ENCODE results near the gene ZNRF2.

Gene ZNRF2

DNA sequence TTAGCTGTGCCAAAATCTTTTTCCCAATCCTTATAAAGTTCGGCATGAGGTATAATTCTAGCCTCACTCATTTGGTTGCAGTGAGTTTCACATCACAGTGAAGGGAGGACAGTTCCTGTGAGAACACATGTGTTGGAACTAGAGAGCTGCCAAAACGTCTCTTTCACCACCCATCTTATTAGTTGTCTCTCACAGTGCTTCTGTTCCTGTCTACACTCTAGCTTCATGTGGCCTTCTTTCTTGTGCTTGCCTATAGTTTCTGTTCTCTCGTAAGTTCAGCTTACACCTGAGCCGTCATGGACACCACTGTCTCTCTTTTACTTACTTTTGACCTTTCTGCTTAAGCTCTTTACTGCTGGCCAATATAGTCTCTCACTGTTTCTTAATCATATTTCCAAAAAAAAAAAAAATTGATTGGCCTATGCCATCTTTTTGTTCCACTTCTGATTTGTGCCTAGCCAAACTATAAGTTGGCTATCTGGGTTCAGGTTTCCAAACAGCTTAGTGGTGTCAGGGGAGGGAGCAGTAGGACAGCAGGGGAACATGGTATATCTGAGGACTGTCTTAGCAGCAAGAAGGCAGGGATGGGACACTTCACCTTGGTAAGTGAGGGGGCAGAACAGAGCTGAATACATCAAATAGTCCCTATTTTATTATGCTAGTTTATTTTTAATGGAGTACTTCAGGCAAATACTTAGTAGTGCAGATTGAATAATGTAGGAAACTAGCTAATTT, 38.0 kb downstream of the ZNRF2 start:
- DNase-seq: peak; percentile 46 to 52

DNA sequence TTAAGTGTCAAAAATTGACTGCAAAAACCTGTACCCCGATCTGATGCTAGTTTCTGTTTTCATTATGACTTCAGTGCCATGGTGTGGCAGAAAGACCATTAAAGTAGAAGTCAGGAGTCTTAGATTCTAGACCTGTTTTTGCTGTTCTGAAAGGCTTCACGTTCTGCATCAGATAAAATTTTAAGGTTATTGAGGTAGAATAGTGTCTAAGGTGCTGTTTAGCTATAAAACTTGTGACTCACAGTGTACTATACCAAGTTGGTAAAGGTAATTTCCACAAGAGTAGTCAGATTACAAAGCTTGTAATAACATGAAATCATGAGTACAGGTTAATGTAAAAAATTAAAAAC, 38.6 kb downstream of the ZNRF2 start:
- DNase-seq: no peak

DNA sequence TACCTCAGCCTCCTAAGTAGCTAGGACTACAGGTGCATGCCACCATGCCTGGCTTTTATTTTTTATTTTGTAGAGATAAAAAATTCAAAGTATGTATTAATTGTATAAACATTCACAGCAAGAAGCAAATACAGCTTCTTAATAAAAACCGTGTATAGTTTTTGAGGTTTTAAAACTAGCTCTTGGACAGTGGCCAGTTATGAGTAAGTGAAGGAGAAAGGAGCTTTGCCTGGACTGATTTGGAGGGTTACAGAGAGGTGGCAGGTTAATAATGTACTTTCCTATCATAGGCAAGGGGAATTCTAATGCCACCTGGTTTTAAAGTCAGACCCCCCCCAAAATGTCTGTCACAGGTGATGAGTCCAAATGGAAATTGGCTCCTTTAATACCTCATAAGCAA, 43.4 kb downstream of the ZNRF2 start:
- no peak for DNase-seq

DNA sequence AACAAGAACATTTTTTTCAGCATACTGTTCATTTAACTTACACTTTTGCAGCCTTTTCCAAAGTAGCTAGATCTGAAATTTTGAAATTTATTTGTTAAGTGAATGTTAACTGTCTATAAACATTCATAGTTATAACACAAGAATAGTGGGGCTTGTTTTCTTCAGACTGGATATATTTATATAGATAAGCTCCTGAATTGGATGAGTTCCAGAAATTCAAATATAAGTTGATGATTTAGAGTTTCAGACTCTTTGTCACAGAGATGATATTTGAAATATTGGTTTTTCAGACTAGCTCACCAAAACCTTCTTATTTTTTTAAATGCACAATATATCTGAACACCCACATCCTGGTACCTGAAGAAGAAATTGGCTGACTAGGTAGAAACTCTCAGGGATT, 44.0 kb downstream of the ZNRF2 start:
- DNase-seq: no peak

DNA sequence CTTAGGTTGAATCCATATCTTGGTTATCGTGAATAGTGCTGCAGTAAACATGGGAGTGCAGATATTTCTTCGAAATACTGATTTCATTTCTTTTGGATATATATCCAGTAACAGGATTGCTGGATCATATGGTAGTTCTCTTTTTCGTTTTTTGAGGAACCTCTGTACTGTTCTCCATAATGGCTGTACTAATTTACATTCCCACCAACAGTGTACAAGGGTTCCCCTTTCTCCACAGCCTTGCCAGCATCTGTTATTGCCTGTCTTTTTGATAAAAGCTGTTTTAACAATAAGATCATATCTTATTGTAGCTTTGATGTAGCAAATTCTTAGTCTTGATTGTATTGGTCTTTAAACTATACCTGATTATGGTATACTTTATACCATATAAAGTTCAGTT, 45.3 kb downstream of the ZNRF2 start:
- DNase-seq: peak; percentile 48 to 65

DNA sequence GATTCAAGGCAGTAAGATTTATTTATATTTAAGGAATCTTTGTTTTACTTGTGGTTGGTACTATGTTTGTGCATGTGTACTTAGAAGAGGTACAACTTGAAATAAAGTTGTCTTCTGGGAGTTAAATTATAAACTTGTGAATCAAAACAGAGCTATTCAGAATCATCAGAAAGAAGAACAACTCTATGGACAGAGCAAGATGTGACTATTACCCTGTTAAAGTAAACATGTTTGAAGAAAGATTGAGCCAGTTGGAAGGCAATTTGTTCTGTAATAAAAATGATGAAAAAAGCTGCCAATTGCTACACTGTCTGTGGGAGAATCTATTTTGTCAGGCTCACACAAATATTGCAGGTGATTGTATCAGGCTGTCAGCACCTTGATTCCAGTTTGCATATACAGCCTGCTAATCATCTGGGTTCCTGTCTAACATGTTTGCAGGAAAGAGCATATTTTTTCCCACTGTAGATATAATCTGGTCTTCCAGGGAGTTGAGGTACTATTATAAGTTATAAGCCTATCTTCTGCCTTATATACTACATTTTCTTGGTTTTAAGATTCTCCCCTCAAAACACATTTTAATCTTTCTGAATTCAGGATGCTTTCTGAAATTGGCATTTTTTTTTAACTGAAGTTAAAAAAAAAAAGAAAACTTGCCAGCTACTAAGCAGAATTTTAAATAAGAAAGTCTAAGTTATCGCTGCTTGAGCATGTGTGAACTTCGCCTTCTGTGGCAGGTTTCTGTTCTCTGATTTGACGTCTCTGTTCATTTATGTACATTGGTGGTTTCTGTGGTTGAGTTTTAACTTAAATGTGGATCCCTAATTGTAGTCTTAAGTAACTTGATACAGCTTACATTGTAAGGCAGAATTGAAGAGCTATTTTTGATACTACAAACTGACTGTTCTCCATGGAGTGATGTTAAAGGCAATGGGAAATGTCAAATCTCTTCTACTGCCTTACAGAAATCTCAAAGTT, 46.0 kb downstream of the ZNRF2 start:
- no peak for DNase-seq

DNA sequence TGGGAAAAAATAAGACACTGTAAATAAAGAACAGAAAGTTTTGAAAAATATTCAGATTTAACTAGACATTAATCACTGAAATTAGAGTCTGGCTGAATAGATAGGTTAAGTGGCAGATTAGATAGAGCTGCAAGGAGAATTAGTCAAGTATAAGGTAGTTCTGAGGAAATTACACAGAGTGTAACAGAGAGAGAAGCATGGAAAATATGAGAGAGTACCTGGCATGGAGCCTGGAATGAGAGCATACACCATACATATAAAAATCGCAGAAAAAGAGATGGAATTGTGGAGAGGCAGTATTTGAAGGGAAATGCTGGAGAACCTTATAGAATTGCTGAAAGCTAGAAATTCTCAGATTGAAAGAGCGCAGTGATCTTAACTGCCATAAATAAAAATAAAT, 46.9 kb downstream of the ZNRF2 start:
- DNase-seq: no peak

DNA sequence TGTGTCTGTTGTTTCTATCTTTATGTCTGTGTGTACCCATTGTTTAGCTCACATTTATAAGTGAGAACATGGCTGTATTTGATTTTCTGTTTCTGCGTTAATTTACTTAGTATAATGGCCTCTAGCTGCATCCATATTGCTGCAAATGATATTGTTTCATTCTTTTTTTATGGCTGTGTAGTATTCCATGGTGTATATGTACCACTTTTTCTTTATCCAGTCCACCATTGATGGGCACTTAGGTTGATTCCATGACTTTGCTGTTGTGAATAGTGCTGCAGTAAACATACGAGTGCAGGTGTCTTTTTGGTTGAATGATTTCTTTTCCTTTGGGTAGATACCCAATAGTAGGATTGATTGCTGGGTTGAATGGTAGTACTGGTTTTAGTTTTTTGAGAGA, 48.2 kb downstream of the ZNRF2 start:
- DNase-seq: no peak

DNA sequence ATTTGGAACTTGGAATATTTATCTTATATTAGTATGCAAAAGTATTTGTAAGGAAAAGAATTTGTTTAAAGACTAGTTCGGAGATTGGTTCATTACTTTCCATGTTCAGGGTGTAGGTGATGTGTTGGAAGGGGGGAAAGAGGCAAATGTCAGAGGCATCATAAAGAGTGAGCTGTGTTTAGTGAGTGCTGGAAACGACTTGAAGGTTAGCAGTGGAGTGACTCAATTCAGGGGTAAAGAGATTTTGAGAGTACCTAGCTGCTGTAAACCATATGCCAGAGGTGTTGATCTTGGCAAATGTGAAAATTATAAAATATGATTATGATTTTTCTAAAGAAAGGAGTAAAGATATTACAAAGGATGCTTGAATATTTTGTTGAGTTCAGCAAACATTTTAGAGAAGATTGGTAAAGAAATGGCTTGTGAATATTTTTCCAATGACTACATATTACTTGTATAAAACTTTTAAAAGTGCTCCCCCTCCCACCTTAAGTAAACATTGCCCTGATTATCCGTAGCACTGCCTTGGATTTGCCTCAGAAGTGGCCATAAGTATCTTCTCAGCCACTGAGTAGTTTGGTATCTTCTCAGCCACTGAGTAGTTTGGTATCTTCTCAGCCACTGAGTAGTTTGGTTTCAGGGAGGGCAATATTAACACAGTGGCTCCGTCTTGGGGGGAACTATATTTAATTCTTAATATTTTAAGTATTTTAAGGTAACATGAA, 51.5 kb downstream of the ZNRF2 start:
- DNase-seq: no peak

DNA sequence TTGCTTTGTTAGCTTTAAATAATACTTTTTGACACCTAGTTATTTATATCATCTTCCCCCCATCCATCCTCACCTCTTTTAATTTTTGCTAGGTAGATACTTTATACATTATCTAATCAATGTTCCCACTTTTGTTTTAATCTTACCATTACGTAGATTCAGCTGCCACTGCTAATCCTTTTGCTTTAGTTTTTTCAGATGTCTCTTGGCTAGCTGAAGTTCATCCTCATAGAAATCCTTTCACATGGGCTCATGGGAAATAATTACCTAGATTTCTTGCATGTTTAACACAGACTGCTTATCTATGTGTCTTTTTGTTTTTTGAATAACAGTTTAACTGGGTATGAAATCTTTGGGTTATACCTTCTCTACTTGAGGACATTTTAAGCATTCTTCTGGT, 60.1 kb downstream of the ZNRF2 start:
- DNase-seq: no peak

DNA sequence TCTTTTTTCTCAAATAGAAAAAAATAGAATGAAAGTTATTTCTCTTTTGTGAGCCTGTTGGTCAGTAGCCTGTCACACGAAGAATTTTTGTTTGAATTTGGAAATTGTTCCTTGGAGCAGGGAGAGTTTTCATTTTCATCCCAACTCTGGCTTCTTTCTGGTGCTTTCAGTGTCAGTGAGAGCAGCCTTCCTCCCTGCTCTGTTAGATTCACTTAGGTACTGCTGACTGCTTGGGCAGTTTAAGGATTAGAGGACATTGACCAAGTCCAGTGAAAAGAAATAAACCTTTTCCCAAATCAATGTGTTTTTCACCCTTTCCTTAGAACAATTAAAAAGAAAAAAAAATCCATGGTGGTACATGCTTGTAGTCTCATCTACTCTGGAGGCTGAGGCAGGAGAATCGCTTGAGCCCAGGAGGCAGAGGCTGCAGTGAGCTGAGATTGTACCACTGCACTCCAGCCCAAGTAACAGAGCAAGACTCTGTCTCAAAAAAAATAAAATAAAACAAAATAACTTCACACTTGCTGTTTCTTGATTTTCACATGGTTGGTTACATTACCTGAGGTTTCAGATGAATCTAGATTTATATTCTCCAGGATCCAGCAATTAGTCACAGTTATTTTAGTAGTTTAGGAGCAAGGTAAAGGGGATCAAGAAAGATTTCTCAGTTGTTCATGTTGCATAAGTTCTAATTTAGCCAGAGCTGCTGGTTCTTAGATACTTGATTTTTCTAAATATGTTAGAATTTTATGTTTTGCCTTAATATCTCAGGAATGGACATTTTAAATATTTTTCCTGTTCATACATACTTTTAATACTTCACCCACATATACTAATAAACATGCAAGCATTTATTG, 63.1 kb downstream of the ZNRF2 start:
- no peak for DNase-seq

DNA sequence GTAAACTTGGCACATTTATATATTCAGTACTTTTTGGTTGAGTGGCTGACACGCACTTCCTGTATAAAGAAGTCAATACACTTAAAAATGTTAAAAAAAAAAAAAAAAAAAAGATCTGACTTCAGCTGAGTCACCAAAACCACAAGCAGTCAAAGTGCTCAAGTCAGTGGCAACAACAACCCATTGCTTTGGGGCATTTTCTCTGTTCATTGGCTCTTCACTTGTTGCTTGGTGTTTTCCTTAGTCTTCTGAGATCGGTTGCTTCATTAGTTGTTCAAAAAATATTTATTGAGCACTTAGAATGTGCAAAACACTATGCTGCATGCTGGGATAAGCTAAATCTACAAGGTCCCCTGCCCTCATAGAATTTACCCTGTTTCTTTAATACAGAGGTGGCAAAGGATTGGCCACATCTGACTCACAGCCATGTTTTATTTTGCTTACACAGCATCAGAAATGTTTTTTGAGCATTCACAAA, 63.7 kb downstream of the ZNRF2 start:
- DNase-seq: peak; percentile 77 to 83

DNA sequence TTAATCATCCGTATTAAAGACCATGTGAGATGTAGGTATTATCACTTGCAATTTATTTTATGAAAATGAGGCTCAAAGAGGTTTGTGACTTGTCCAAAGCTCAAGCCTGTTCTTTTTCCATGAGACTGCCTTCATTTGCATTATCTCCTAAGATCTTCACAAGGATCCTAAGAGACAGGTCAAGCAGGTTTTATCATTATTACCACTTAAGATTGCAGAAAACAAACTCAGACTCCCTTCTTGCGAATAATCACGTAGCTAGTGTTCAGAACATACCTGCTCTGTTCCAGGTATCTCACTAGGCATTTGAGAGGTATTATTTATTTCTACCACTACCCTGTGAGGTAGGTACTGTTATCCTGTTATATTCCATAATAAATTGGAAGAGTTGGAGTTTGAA, 64.8 kb downstream of the ZNRF2 start:
- no peak for DNase-seq

DNA sequence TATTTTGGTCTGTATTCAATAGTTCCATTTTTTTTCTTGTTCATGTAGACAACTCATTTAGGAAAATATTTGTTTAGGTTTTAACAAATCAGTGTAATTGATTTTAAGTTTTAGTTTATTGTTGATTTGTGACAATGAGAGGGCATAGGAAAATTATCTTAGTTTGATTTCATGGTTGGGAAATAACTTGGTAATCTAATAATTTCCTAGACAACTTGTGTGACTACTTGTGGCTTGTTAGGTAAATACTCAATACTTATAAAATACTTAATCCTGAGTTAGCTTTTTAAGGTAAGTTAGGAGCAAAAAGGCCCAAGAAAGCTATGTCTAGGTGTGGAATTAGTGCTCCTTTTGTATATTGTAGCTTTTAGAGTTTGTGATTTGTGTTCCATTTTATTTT, 65.4 kb downstream of the ZNRF2 start:
- no peak for DNase-seq

DNA sequence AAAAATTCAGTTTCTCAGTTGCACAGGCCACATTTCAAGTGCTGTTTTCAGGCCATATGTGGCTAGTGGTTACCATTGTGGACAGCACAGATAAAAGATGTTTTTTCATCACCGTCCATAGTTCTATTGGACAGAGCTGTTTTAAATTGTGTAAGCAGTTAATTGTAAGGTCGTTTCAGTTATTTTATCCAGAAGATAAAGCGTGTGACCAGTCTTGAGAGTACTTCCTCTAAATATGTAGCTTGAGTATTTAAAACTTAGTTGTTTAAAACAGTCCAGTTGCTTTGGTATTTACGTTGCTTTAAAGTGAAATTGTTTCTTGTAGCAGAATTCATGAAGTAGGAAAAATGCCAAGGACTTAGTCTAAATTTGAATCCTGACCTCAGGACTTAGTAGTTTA, 66.9 kb downstream of the ZNRF2 start:
- DNase-seq: peak; percentile 69 to 75

DNA sequence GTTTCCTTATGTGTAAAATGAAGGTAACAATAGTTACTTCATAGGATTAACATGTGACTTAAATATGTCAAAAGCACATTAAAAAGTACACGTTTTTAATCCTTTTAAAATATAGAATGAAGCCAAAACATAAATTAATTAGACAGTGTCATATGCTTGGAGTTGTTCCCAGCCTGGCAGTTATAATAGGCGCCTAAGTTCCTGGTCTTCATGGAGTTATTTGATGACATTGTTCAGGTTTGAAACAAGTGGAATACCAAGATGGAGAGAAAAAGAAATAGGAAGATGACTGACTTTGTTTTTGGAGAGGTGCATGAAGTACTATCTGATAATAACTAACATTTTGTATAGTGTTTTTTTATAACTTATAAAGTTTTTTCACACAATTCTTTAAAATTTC, 67.3 kb downstream of the ZNRF2 start:
- DNase-seq: no peak

DNA sequence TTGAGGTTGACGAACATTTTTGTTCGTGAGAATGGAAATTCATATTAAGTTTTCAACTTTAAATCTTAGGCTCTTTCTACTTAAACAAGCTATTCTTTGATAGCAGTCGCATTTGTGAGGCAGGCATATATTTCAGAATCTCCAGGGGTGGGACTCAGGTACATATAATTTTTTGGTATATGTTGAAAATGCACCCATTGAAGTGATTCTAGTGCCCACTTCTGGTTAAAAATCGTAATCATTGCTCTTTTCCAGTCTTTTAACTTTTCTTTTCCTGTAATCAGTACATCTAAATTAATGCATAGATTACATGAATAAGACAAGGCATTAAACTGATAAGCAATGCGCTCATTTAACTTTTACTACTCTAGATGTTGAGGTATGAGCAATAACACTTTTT, 67.8 kb downstream of the ZNRF2 start:
- no peak for DNase-seq

DNA sequence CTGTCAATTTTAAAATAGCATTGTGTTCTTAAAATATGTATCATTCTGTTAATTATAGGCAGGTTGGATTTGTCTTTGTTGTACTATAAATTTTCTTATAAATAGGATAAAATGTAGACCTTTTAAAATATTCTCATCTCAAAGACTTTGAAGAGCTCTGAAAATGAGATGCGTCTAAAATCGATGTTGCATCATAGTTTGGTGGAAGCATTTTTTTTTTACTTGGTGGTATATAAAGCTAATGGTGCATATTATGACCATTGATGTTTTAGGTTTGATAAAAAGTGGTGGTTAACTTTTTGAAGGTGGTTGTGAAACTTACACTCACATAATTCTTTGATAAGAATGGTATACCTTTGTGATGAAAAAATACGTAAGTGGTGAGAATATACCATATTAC, 69.1 kb downstream of the ZNRF2 start:
- DNase-seq: no peak

DNA sequence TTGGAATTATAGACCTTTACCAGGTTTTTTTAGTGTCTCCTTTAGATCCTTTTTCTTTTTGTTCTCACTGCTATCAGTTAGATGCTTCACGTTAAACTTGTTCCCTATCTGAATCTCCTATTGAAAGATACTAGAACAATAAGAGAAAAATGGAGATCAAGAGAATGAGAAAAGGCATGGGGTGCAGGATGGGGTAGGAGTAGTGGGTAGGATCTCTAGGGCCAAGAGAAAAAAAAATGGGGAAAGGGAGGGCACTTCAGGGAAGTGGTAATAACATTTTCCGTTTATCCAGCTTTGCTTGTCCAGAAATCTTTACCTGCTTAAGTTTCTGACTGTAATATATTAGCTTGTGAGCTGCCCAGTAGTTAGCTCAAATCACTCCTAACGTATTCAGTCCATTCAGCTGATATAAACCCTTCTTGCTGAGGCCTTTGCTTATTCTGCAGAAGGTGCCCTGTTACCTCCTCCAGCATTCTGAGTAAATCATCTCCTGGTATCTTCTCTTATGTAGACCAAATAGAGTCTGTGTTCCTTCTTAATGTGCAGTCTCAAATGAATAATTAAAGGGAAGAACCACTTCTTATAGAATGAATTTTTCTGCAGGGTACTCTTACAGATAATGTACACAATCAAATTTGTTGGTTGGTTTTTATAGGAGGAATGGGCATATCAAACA, 69.7 kb downstream of the ZNRF2 start:
- no peak for DNase-seq

DNA sequence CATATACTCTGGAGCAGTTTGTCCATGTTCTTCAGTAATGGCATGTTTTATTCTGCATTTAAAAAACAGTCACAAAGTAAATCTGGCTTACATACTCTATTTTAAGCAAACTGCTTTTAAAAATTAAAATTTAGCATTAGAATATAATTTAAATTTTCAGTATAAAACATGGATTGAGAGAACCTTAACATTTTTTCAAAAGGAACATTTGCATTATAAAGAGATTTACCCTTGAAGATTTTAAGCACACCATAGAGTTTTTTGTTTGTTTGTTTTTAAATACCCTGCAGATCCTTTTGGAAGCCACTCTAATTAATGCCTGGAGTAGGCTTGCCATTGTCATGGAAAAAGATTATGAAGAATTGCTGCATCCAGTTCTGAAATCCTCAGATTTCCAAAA, 70.4 kb downstream of the ZNRF2 start:
- DNase-seq: no peak

DNA sequence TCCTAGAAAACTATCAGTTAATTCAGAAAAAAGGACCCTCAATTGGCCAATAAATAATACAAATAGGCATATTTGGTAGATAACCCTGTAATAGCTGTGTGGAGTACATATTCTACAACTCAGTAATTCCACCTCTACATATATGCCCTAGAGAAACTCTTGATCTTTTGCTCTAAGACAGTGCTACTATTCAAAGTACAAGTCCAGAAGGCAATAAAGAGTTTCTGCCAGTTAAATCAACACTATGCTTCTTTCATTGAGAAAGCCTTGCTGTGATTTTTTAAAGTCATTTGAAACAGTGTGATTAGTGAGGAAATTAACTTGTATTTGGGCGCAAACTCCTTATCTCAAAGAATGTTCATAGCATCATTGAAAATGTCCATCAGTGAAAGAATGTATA, 75.6 kb downstream of the ZNRF2 start:
- DNase-seq: no peak

Data from AML-193 (cell line).